Measurements from ENCODE around the gene CPNE9.

CPNE9 gene

DNA sequence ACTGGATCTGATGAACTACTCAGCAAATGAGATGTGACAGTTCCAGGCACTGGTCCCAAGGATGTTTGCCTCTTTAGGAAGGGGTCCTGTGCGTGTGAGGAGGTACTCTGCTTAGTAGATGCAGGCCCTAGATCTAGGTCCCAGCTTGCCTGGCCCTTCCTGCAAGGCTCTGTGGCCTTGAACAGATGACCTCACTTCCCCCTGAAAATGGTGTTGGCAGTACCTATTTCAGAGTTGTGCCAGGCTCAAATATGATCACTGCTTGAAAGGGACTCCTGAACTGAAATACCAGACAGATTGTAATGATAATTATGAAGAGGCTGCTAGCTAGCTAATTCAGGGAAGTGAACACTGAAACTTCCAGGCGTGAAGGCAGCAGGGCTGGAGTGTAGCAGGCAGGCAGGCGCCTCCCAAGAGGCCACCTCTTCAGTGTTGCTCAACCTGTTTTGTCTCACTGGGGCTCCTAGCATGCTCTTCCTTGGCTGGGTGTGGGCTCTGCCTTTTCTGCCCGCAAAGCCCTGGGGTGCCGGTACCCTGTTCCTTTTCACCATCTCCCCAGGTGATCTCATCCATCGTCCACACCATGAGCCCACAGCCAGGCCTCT is 24.1 kb upstream of the CPNE9 start:
- Histone ChIP-seq H3K9ac (ENCODE audit: low read length) (no peak overlapping the region), H3K9me2 (ENCODE audit: low read depth, low read length) (no peaks in the 10 kb centered on the region), H3F3A (ENCODE audit: insufficient read depth, low read length) (no peaks in the 10 kb centered on the region), H3K27ac (ENCODE audit: low read depth, low read length, poor library complexity, severe bottlenecking) (no peak overlapping the region), H3K4me3 (ENCODE audit: low read depth, low read length, poor library complexity, severe bottlenecking) (no peak overlapping the region), H3K4me2 (ENCODE audit: low read length) (no peak overlapping the region), H3K9me3 (ENCODE audit: low read length) (no peaks in the 10 kb centered on the region), H3K36me3 (ENCODE audit: insufficient read depth, low read length) (peaks cover 75% of the 10 kb centered on the region), H4K20me1 (ENCODE audit: insufficient read depth, low read length) (no peaks in the 10 kb centered on the region), H3K27me3 (ENCODE audit: insufficient read depth, low read length) (no peaks in the 10 kb centered on the region), H2AFZ (ENCODE audit: low read length) (no peak overlapping the region), H3K79me2 (ENCODE audit: insufficient read depth, low read length) (no peaks in the 10 kb centered on the region), H3K4me1 (ENCODE audit: insufficient read depth, low read length, severe bottlenecking) (no peaks in the 10 kb centered on the region)
- TF ChIP-seq, protein P1, sequence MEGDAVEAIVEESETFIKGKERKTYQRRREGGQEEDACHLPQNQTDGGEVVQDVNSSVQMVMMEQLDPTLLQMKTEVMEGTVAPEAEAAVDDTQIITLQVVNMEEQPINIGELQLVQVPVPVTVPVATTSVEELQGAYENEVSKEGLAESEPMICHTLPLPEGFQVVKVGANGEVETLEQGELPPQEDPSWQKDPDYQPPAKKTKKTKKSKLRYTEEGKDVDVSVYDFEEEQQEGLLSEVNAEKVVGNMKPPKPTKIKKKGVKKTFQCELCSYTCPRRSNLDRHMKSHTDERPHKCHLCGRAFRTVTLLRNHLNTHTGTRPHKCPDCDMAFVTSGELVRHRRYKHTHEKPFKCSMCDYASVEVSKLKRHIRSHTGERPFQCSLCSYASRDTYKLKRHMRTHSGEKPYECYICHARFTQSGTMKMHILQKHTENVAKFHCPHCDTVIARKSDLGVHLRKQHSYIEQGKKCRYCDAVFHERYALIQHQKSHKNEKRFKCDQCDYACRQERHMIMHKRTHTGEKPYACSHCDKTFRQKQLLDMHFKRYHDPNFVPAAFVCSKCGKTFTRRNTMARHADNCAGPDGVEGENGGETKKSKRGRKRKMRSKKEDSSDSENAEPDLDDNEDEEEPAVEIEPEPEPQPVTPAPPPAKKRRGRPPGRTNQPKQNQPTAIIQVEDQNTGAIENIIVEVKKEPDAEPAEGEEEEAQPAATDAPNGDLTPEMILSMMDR (IDR thresholded peaks at IDR 0.05; ENCODE audit: low read length), result no peak
- no peak for TF ChIP-seq EZH2 (IDR thresholded peaks at IDR 0.05; ENCODE audit: borderline replicate concordance, low read length)

DNA sequence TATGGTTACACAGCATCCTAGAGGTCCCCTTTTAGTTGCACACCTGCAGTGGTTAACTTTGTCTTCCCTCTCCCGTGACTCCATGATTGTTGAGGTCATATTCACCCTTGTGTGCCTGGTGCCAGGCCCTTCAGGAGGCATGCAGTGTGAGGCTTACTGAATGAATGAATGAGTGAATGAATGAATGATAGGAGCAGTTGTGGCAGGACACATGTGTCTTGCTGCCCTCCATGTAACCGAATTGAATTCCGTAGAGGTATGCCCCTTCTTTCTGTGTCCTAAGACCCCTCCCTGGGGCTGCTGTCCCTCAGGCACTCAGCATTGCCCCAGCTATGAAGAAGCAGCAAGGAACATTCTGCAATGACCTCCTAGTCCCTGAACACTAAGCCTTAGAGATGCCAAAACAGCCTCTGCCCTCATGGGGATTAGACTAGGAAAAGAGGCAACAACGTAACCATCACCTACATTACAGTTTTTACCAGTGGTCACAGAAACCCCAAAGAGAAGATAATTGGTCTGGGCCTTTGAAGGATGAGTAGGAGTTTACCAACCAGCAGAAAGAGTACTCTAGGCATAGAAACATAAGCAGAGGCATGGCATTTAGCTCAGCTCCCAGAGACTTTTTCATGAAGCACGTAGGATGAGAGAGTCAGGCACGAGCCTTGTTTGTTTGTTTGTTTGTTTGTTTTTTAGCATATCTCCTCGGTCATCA is 22.5 kb upstream of the CPNE9 start:
- Histone ChIP-seq H3K4me3 (ENCODE audit: low read depth, low read length, poor library complexity, severe bottlenecking) (no peak overlapping the region), H3K9ac (ENCODE audit: low read length) (no peak overlapping the region), H3K36me3 (ENCODE audit: insufficient read depth, low read length) (peaks cover 85% of the 10 kb centered on the region), H3K4me2 (ENCODE audit: low read length) (no peak overlapping the region), H3K27me3 (ENCODE audit: insufficient read depth, low read length) (no peaks in the 10 kb centered on the region), H4K20me1 (ENCODE audit: insufficient read depth, low read length) (no peaks in the 10 kb centered on the region), H3K27ac (ENCODE audit: low read depth, low read length, poor library complexity, severe bottlenecking) (no peak overlapping the region), H3K9me3 (ENCODE audit: low read length) (no peaks in the 10 kb centered on the region), H3K9me2 (ENCODE audit: low read depth, low read length) (no peaks in the 10 kb centered on the region), H2AFZ (ENCODE audit: low read length) (no peak overlapping the region), H3F3A (ENCODE audit: insufficient read depth, low read length) (no peaks in the 10 kb centered on the region), H3K4me1 (ENCODE audit: insufficient read depth, low read length, severe bottlenecking) (no peaks in the 10 kb centered on the region), H3K79me2 (ENCODE audit: insufficient read depth, low read length) (no peaks in the 10 kb centered on the region)
- TF ChIP-seq, protein P1 (IDR thresholded peaks at IDR 0.05; ENCODE audit: low read length), result no peak
- TF ChIP-seq EZH2 (IDR thresholded peaks at IDR 0.05; ENCODE audit: borderline replicate concordance, low read length), result no peak

DNA sequence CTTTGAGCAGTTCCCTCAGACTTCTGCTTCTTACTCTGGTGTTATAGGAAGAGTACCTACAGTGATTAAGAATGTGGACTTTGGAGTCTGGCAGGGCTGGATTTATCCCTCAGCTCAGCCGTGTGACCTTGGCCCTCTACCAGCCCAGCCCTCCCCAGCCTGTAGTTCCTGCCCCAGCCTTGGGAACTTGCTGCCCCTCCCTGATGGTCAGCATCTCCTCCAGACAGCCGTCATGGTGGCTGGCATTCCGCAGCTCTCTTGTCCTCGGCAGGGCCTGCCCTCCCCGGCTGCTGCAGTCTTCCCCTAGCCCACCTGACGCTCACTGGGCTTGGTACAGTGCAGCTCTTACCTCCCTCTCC is 21.9 kb upstream of the CPNE9 start:
- Histone ChIP-seq H3K36me3 (ENCODE audit: insufficient read depth, low read length) (peaks cover 84% of the 10 kb centered on the region), H3K9ac (ENCODE audit: low read length) (no peak overlapping the region)
- no peak for TF ChIP-seq EZH2 (IDR thresholded peaks at IDR 0.05; ENCODE audit: borderline replicate concordance, low read length)
- TF ChIP-seq, protein P1 (IDR thresholded peaks at IDR 0.05; ENCODE audit: low read length), result no peak

More for the DNA sequence above, 21.9 kb upstream of the CPNE9 start:
- no peaks in the 10 kb centered on the region for H3F3A ChIP-seq (ENCODE audit: insufficient read depth, low read length)
- H3K4me2 ChIP-seq (ENCODE audit: low read length), result no peak overlapping the region
- no peak overlapping the region for H3K27ac ChIP-seq (ENCODE audit: low read depth, low read length, poor library complexity, severe bottlenecking)
- no peaks in the 10 kb centered on the region for H3K9me3 ChIP-seq (ENCODE audit: low read length)
- no peaks in the 10 kb centered on the region for H3K4me1 ChIP-seq (ENCODE audit: insufficient read depth, low read length, severe bottlenecking)
- no peaks in the 10 kb centered on the region for H4K20me1 ChIP-seq (ENCODE audit: insufficient read depth, low read length)
- H3K9me2 ChIP-seq (ENCODE audit: low read depth, low read length), result no peaks in the 10 kb centered on the region
- no peak overlapping the region for H2AFZ ChIP-seq (ENCODE audit: low read length)
- no peaks in the 10 kb centered on the region for H3K27me3 ChIP-seq (ENCODE audit: insufficient read depth, low read length)
- H3K79me2 ChIP-seq (ENCODE audit: insufficient read depth, low read length), result no peaks in the 10 kb centered on the region
- H3K4me3 ChIP-seq (ENCODE audit: low read depth, low read length, poor library complexity, severe bottlenecking), result no peak overlapping the region
